Medulla oblongata (tissue), 1 donor: Measurements from ENCODE around the gene PIGA.

Source experiments
- DNase-seq: peaks from one replicate; pipeline ENCODE4 v3.0.0-alpha.2; 2015; ENCODE audit errors: extremely low spot score

Gene PIGA, protein sequence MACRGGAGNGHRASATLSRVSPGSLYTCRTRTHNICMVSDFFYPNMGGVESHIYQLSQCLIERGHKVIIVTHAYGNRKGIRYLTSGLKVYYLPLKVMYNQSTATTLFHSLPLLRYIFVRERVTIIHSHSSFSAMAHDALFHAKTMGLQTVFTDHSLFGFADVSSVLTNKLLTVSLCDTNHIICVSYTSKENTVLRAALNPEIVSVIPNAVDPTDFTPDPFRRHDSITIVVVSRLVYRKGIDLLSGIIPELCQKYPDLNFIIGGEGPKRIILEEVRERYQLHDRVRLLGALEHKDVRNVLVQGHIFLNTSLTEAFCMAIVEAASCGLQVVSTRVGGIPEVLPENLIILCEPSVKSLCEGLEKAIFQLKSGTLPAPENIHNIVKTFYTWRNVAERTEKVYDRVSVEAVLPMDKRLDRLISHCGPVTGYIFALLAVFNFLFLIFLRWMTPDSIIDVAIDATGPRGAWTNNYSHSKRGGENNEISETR

DNA sequence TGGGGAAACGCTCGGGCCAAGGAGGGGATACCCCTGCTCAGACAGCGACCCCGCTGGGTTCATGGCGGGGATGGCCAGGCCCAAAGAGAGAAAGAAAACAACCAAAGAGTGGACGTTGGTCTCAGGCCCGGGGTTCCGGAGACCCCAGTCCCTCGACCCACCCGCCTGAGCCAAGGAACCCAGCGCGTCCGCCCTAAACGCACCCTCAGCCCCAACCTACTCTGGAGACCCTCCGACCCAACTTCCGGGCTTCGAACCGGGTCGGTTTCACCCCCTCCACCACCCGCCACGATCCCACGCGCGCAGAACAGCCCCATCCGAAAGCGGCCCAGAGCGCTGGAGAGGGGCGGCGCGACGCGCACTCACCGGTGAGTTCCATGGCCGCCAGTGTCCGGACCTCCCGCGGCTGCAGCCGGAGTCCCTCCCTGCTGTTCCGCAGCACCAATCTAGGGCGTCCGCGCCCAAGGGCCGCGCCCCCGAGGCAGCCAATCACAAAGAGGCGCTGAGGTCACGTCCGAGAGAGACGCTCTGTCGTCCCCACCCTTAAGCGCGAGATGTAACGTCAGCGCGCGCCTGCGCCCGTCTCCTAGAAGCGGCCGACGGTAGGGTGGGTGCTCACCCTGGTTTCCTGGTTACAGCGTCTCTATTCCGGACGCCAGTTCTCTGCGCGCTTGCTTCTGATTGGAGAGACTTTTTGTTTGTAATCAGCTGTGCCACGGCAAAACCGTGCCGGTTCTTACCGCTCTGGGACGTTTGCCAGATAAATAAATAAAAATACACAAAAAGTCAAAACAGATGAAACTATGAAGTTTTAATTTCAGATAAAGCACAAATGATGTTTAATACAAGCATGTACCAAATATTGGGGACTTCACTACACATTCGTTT, at the start of gene PIGA:
Gene PIGA (minus strand): TSS at position 389 of the 888 bp plus-strand sequence. CDS start 3,593 bp downstream, outside the sequence.
- peak; percentile 96 for DNase-seq

DNA sequence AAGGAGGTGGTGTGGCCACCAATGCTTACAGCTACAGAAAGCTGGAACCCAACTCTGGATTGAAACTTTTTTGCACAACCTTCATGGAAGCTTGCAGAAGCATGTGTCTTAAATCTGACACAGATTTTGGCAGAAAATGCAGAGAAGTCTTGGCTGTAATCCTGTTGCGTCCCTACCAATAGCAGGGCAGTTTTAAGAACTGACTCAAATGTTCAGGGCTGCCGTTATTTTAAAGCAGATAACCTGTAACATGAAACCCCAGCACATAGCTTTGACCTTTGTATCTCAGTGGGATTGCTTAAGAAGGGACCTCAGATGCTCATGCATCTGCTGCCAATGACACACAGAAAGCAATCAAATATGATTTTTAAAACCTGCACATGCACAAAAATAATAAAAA, 49.0 kb upstream of the PIGA start, which contains the start of gene VEGFD:
Gene VEGFD (minus strand): TSS at position 110 of the 400 bp plus-strand sequence. CDS start 467 bp downstream, outside the sequence.
- DNase-seq = no peak

DNA sequence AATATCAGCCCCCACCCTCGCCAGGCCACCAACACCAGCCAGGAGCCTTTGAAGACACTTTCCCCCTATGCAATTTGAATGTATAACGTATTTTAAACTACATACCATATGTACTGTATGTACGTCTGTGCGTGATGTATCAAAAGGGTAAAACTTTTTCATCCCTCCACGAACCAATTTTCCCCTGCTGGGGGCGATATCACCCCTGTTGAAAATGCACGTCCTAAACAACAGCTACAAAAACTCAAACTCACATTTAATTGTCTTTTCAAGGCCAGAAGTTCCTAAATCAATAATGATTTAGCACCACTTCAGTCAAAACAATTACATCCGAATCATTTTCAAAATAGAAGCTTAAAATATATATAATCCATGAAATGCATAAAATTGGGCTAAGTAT, 47.5 kb upstream of the PIGA start:
- no peak for DNase-seq

DNA sequence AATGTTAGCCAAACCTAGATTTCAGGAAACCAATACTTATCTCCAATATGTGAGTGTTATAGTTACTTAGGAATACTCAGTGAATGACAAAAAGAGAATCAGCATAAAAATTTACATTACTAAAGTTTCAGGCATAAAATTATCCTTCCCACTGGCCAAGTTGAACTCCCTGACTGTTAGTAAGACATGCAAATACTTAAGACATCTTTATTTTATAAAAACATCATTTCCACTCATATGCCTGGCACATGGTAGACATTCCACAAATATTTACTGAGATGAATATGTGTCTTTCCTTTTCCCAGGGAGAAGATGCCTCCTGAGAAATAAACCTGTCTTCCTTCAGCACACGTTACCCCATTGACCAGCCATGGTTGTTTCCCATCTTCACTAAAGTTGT, 41.6 kb upstream of the PIGA start:
- no peak for DNase-seq

DNA sequence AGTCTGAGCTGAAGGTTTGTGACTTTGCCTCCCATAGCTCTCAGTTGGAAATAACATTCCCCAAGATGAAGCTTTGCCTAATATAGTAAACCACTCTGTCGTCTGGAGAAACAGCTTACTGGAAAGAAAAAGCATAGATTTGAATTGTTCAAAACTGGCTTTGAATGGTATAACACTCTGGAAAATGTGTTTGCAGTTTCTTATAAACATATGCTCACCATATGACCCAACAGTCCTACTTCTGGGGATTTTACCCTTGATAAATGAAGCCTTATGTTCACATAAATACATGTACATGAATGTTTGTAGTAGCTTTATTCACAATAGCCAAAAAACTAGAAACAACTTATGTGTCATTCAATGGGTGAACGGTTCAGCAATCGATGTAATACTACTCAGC, 38.7 kb upstream of the PIGA start:
- no peak for DNase-seq

DNA sequence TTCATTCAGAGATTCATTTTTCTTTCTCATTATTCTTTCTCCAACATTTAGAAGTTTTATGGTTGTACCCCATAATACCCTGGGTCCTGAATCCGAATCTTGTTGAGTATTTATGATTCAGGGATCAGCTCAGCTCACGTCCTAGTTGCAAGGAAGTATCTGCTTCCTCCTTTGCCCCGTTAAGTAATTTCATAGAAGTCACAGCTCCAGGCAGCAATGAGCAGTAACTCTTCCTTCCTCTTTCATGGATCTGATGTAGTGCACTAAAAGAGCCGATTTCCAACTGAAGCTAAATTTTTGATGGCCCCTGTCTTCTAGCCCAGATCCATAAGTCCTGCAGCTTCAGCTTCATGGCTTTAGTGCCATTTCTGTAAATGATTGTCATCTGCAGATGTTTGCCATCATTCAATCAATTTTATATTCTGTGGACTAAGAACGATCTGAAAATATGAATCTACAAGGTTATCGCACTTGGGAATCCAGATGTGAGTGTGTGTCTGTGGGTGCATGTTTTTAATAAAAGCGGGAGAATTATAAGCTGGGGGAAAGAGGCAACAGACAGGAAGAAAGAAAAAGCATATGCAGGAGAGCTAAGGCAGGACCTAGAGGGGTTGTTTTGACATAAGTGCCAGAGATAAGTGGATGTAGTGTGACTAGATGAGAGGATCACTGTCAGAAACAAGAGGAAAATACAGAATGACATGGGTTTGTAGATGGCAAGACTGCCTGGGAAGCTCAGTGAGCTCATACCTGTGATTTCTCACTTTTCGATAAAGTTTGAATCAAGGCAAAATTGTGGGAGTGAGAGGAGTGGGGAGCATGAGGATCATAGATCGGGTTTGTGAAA, 31.4 kb upstream of the PIGA start:
- peak; percentile 7 for DNase-seq

DNA sequence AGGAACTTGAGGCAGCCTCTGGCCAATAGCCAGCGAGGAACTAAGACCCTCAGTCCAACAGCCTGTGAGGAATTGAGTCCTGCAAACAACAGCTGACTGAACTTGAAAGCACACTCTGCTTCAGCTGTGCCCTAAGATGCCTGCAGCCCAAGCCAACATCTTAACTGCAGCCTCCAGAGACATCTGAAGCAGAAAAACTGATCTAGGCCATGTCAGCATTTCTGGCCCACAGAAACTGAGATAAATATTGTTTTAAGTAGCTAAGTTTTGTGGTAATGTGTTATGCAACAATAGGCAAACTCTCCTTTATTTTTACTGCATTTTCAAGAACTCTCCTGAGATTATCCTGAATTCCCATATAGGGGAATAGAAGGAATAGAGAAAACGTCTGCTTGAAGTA, 24.4 kb upstream of the PIGA start:
- DNase-seq = no peak

DNA sequence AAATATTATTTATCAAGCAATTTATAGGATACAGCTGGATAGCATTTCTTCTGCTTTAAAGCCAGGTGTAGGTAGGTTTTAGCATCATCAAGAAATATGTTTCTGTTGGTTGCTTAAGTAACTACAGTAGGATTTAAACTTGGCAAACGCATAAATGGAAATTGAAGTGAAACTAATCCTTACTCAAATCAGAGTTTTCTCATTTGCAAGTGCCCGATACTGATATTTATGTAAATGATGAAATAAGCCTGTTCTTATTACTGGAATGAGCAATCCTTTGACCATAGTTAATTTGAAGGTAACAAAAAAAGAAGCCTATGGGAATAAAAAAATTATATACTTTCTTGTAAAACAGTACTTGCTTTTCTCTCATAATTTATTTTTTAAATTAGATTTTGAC, 23.2 kb upstream of the PIGA start:
- no peak for DNase-seq

DNA sequence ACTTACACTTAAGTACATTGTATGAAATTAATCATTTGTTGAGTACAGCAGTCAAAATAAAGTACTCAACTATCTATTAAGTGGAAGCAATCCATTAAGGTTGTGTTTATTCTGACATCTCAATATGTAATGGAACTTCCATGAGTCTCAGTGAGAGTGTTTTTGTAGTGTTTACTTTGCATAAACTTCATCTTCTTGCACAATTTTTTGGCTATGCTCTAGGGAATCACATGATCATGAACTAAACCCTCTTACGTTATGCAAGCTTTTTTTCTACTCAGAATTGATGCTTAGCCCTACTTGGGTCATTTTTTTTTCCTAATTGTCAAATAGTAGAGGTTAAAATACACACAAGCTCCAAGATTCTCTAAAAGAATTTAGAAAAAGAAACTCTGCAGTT, 21.1 kb upstream of the PIGA start:
- DNase-seq = no peak

DNA sequence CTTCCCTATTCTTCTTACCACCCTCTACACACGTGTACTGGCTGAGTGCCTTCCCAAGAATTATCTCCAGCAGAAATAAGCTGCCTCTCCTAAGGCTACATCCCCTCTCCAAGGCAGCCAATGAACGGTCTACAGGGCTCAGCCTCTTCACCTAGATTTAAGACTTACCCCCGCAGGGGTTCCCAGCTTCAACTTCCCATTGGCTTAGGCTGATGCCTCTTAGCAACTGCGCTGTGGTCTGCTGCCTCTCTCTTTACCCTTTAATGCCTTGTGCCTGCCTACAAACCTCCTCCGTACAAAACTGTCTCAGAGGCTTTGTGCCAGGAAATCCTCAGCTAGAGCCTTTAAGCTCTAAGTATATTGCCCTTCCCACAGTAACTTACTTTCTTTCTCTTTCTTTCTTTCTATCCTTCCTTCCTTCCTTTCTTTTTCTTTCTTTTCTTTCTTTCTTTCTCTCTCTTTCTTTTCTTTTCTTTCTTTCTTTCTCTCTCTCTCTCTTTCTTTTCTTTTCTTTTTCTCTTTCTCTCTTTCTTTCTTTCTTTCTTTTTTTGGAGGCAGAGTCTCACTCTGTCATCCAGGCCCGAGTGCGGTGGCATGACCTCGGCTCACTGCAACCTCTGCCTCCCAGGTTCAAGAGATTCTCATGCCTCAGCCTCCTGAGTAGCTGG, 15.1 kb upstream of the PIGA start:
- peak; percentile 4 for DNase-seq

DNA sequence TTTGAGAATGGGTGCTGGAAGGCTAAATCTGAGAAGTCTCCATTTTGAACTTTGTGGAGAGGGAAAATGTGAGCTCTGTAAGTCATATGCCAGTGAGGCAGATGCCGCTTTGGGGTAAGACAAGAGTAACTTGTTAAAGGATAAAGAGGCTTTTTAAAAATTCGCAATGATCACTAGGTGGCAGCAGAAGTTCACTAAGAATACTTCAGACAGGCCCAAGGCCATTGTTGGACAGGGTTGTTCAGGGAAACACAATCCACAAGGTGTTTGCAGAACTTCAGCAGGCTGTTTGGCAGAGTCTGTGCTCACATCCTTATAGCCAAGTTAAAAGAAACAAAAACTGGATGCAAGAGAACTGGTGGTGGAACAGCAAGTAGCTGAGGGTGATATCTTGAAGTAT, 13.7 kb upstream of the PIGA start:
- peak; percentile 86 for DNase-seq

DNA sequence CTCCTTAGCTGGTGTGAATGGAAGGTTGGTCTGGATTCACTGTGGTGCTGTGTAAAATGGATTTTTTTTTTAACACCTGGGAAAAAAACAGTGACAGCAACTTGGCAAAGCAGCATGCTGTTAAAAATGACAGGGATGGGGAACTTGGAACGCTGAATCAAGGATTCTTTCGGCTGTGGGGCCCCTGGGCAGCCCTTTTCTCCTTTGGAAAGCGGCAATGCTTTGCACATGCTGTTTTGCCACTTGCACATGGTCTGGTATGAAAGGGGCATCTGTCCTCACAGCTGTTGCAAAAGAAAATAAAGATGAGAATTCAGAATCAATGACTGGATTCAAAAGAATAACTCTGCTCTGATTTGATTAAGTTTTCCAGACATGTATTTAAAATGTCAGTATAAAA, 10.7 kb upstream of the PIGA start:
- no peak for DNase-seq

DNA sequence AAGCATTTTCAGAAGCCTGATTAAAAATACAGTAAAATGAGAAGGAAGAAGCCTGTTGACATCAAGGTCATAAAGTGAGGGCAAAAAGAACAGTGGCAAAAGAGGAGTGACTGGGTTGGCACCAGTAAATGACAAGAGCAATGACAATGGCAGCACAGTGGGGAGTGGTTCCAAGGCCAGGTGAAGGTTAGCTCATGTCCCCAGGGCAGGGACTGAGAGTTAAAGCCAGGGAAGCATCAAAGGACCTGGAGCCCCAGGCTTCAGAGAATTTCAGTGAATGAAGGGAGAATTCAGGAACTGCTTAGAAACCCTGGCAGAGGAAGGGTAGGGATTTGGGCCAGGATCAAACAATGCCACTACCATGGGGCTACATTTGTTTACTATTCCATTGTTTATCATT, 8.8 kb upstream of the PIGA start:
- DNase-seq = no peak

DNA sequence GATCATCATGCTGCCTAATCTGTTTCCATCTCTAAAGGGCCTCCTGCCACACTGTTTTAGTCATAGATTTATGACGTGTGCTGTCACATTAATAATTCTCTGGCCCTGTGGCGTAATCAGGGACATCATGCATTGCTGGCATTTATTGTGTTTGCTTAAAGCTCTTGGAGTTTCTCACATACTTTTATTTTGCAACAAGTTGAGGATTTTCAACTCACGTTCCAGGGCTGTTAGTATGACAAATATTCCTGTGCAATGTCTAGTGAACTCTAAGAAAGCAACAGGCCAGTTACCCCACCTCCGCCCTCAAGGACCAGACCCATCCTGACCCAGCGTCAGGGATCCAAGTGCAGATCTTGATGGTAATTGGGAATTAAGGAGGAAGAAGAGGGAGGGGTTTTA, 7.8 kb upstream of the PIGA start:
- DNase-seq = no peak

DNA sequence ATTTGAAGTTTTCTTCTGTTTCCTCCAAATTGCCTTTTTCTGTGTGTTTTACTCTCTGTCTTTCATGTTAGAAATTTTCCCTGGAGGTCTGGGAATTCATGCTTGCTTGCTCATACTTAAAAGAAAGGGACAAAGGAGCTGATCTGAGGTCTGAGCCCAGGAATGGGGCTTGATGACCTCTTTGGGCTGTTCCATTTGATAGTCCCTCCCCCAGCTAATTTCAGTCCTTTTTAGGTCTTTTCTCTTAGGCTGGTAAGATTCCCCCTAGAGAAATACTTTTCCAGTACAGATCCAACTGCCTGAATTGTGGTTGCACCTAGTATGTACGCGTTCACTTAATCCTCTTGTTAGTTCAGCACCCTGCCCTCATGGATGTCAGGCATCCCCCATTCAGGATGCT, 5.5 kb upstream of the PIGA start:
- no peak for DNase-seq

DNA sequence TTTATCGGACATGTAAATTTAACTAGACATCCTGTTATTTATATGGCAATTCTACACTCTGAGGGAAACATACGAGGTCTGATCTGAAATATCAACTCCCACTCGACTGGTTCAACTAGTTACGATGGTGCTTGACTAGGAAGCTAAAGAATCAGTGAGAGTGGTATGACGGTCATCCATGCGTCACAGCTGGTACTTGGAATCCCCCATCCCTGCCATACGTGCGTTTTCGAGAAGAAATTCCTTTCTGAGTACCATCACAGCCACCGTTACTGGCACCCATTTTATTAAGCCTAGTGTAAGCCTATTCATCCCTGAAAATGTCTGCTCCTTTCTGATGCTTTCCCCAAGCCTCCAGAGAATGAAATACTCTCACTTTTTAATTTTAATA, 695 bp upstream of the PIGA start:
- peak; percentile 16 for DNase-seq

DNA sequence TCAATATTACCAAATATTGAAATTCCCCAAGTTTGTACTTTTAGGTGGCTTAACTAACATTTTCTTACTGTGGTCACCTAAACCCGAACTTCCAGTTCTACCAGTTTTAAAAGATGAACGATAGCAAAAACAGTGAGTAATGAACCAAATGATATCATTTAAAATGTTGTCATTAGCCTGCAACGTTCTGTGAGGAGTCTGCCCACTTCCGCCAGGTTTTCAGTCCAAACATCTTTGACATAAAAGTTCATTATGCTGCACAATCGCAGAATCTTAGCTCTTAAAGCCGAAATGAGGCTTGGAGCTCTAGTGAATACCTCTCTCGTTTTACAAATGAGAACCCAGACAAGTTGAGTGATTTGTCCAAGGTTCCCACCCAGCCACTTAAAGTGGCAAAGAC, 762 bp downstream of the PIGA start:
- peak; percentile 12 for DNase-seq

DNA sequence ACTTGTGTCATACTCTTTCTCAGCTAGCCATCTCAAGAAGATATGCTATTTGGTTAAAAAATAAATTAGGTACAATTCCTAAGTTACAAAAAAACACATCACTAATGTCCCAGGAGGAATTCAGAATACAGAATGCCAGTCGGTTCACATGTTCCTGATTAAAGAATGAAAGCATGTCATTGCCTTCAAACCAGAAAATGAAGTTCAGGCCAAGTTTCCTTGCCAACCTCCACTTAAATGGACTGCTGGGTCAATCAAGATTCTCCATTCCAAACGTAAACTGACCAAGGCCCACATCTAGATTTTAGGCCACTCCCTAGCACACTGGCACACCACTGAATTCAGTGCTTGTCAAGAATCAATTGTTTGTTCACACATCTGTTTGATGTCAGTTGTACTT, 6.5 kb downstream of the PIGA start:
- DNase-seq = no peak

DNA sequence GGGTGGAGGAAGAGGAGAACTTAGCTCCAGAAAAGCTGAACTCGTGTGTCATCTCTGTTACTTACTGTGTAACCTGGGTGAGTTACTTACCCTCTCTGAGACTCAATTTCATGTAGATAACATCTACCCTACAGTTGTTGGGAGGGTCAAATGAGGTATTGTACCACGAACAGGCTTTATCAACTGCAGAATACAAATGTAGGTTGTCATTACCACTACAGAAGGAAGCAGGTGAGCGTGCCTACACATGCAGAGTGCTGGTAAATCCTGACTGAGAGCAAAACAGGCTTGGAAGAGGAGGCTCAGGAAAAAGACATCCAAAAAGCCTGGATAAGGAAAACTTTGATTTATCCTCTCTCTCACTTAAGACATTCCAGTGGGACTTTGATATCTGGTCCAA, 7.2 kb downstream of the PIGA start:
- DNase-seq = no peak

DNA sequence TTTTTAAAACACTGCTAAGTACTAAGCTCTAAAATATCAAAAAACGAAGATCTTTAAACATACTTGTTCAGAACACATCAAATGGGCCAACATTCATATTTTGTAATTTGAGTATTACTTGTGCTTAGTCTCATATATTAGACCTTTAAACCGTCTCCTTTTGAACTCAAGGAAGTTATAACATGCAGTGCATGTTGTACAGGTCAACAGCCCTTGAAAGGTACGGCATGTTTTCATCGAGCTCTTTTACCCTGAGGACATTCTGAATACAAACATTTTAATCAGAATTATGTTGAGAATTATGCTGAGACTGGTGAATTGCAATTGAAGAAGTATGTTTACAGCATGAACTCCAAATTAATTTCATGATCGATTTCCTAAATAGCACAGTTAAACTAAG, 12.9 kb downstream of the PIGA start:
- no peak for DNase-seq

DNA sequence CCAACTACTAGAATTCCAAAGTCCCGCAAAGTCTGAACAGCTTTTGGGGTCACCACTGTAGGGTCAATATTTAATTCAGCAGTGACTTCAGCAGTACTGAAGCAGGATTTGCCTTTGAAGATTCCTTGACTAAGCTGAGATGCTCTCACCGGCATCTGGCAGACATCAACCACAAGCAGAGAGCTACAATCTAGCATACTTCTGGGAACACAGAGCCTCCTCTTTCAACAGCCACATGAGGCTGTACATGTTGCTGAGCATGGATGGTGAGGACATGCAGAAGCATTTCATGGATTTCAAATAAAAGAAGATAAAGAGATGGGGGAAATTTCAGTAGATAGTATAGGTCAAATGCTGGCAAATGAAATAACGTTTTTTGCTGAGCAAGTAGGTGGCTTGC, 13.3 kb downstream of the PIGA start:
- DNase-seq = no peak
